GM12875 (cell line): ENCODE results near the gene PRPF31.

Experiments
- H3K4me3 ChIP-seq: one replicate; pipeline ENCODE4 v1.5.1; 2011; ENCODE audit warnings: low read depth, low read length, control low read depth
- TF ChIP-seq, protein P1 (sequence below): IDR thresholded peaks from 2 replicates; pipeline ENCODE4 v1.5.1; 2011; ENCODE audit warnings: low read depth, mild to moderate bottlenecking, control low read depth, inconsistent platforms, low read length, moderate library complexity, borderline replicate concordance; ENCODE audit not compliant: insufficient read depth

Gene PRPF31

GRCh38 chr19:54147676-54148075 lies 32.1 kb downstream of the PRPF31 start:
- no peak overlapping the region for H3K4me3 ChIP-seq
- TF ChIP-seq, protein P1, sequence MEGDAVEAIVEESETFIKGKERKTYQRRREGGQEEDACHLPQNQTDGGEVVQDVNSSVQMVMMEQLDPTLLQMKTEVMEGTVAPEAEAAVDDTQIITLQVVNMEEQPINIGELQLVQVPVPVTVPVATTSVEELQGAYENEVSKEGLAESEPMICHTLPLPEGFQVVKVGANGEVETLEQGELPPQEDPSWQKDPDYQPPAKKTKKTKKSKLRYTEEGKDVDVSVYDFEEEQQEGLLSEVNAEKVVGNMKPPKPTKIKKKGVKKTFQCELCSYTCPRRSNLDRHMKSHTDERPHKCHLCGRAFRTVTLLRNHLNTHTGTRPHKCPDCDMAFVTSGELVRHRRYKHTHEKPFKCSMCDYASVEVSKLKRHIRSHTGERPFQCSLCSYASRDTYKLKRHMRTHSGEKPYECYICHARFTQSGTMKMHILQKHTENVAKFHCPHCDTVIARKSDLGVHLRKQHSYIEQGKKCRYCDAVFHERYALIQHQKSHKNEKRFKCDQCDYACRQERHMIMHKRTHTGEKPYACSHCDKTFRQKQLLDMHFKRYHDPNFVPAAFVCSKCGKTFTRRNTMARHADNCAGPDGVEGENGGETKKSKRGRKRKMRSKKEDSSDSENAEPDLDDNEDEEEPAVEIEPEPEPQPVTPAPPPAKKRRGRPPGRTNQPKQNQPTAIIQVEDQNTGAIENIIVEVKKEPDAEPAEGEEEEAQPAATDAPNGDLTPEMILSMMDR: no peak

DNA sequence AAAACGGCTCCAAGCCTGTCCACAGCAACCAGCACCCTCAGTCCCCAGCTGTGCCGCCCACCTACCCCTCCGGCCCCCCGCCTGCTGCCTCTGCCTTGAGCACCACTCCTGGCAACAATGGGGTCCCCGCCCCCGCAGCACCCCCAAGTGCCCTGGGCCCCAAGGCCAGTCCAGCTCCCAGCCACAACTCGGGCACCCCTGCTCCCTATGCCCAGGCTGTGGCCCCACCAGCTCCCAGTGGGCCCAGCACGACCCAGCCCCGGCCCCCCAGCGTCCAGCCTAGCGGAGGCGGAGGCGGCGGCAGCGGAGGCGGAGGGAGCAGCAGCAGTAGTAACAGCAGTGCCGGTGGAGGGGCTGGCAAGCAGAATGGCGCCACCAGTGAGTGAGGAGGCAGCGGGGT lies 32.6 kb downstream of the PRPF31 start:
- no peak overlapping the region for H3K4me3 ChIP-seq
- TF ChIP-seq, protein P1: no peak

DNA sequence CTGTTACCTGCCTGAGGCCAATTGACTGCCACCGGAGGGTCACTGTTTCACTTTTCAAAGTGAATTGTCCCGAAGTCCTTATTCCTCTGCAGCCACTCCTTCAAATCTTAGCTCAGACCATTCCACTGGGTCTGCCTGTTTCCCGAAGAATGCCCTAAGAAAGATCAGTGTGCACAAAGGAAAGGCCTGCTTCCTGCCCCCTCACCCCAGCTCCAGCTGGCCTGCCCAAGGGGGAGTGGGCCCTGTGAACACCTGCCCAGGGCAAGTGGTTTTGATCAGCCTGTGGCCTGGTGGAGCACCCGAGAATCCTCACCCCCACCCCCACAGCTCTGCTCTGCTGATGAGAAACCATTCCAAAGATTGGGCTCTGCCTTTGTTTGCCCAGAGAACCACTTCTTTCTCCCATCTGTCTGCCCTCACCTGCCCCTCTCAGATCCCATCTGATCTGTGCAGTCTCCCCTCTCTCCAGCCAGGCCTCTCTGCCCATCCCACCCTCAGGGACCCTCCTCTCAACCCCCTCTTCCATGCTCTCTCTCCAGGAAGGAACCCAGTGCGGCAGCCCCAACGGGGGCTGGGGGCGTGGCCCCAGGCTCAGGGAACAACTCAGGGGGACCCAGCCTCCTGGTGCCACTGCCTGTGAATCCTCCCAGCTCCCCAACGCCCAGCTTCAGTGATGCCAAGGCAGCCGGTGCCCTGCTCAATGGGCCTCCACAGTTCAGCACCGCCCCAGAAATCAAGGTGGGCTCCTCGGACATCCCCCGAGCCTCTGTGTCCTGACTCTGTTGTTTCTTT lies 33.7 kb downstream of the PRPF31 start:
- TF ChIP-seq, protein P1: no peak
- H3K4me3 ChIP-seq: no peak overlapping the region

DNA sequence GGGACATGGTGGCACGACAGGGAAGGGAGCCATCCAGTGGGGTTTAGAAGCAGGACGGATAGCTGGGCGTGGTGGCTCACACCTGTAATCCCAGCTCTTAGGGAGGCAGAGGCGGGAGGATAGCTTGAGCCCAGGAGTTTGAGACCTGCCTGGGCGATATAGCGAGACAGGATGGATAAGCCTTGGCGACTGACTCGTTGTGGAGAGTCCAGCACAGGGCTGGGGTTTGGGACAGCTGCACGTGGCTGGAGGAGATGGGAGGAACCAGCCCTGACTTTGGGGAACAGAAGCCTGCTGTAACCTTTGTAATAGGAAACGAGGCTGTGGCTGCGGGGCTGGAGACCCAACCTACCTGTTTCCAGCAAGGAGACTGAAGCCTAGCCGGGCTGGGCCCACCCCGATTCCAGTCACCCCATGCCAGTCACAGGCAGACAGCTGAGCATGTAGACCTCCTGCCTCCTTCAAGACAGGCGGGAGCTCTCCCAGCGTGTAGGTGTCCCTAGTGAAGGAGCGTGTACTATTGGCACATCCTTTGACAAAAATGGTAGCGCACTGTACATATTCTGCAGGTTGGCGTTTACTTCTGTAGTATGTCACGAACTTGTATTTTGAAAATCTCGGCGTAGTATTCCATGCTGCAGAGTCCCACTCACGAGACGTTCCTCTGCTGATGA lies 35.9 kb downstream of the PRPF31 start:
- no peak overlapping the region for H3K4me3 ChIP-seq
- TF ChIP-seq, protein P1: no peak

- TF ChIP-seq, protein P1: no peak
- no peak overlapping the region for H3K4me3 ChIP-seq
Observed at GRCh38 chr19:54152267-54152666, 36.7 kb downstream of the PRPF31 start.

GRCh38 chr19:54152878-54153524 lies 37.4 kb downstream of the PRPF31 start:
- no peak overlapping the region for H3K4me3 ChIP-seq
- TF ChIP-seq, protein P1: no peak
